Measurements from ENCODE around the gene HDAC4. TPM values are rescaled to one million over a fixed set of nuclear protein-coding genes. Genes with fewer than 3 reads are reported as not detected.

The HDAC4 gene
- total and polyA plus RNA-seq, 2 of the 4 experiments (the other 2 are of a cell fraction): 4.1 to 7.2 TPM

GRCh38 chr2:239136203-239136602, 264.6 kb downstream of the HDAC4 start:
- 0 out of 2 replicates have a peak, but pooled peaks cover 3% of the 10 kb centered on the region for H3K9me1 ChIP-seq (ENCODE audit: insufficient read depth, low read length)
- intact Hi-C loops (cut with micrococcal nuclease): no loop called here
- no peak for TF ChIP-seq MAZ (IDR thresholded peaks at IDR 0.05; ENCODE audit: borderline replicate concordance, low read depth, low read length)
- no peak for TF ChIP-seq FOS (IDR thresholded peaks at IDR 0.05; ENCODE audit: low read depth, low read length)
- no peak for TF ChIP-seq RAD21 (IDR thresholded peaks at IDR 0.05; ENCODE audit: low read length)
- no peak for TF ChIP-seq ELK1 (IDR thresholded peaks at IDR 0.05; ENCODE audit: borderline replicate concordance, low read depth, low read length)
- TF ChIP-seq RCOR1 (IDR thresholded peaks at IDR 0.05; ENCODE audit: insufficient replicate concordance, low read length): no peak
- no peak for TF ChIP-seq MXI1 (IDR thresholded peaks at IDR 0.05; ENCODE audit: borderline replicate concordance, low read depth, low read length)
- TF ChIP-seq BHLHE40 (IDR thresholded peaks at IDR 0.05; ENCODE audit: low read depth, low read length): no peak
- TF ChIP-seq NFE2L2 (IDR thresholded peaks at IDR 0.05; ENCODE audit: low read depth, low read length): no peak
- TF ChIP-seq CTCF (conservative IDR thresholded peaks at IDR 0.05; ENCODE audit: low read depth, low read length): no peak
- TF ChIP-seq SMC3 (IDR thresholded peaks at IDR 0.05; ENCODE audit: low read depth, low read length): no peak
- TF ChIP-seq MAFK (IDR thresholded peaks at IDR 0.05; ENCODE audit: low read depth, low read length): no peak
- no peak for TF ChIP-seq RFX5 (IDR thresholded peaks at IDR 0.05; ENCODE audit: low read depth, low read length)
- TF ChIP-seq CEBPB (IDR thresholded peaks at IDR 0.05; ENCODE audit: low read depth, low read length): no peak
- no peak for TF ChIP-seq USF2 (IDR thresholded peaks at IDR 0.05; ENCODE audit: low read depth, low read length)
- no peak for TF ChIP-seq CHD1 (IDR thresholded peaks at IDR 0.05; ENCODE audit: low read depth, low read length)
- no peak for TF ChIP-seq POLR2A (IDR thresholded peaks at IDR 0.05; ENCODE audit: low read depth, low read length)

More at GRCh38 chr2:239136203-239136602, 264.6 kb downstream of the HDAC4 start:
- in situ Hi-C loops (cut with MboI; ENCODE audit: low sequenced_read_pairs) (loop anchor here (25.0 kb wide), 1 partner anchor 851 kb away; no protein-coding TSS in a partner anchor), dilution Hi-C loops (cut with HindIII; ENCODE audit: low sequenced_read_pairs, unreplicated experiment) (no loop called here)
- H3K4me1 ChIP-seq (ENCODE audit: control insufficient read depth, insufficient read depth, low read length): no peaks in the 10 kb centered on the region
- ChIA-PET CTCF (interaction anchor here (1.0 kb wide), 1 partner anchor 8 kb away, joined by 3 read pairs; no protein-coding TSS in a partner anchor), POLR2A (ENCODE audit: unreplicated experiment) (no interaction called here)
- no peak overlapping the region for H4K5ac ChIP-seq (ENCODE audit: low read depth, low read length)
- H3K14ac ChIP-seq (replicated peaks; ENCODE audit: low read depth, low read length): no peak overlapping the region
- H3K27me3 ChIP-seq (ENCODE audit: control insufficient read depth, insufficient read depth, low read length): no peaks in the 10 kb centered on the region
- H2BK20ac ChIP-seq (ENCODE audit: low read depth, low read length): no peak overlapping the region
- no peaks in the 10 kb centered on the region for H3K79me1 ChIP-seq (ENCODE audit: low read depth in 1 of 2, low read length in 2 of 2)
- no peak for ATAC-seq (ENCODE audit: low read depth)
- no peak overlapping the region for H3K4me3 ChIP-seq (ENCODE audit: insufficient read depth, low read depth, low read length)
- no peak overlapping the region for H4K91ac ChIP-seq (ENCODE audit: insufficient read depth, low read depth, low read length)
- no peak for DNase-seq
- no peak overlapping the region for H2AFZ ChIP-seq (replicated peaks; ENCODE audit: low read length, poor library complexity)
- H2AK5ac ChIP-seq (ENCODE audit: low read depth, low read length): no peak overlapping the region
- no peak overlapping the region for H3K4ac ChIP-seq (ENCODE audit: low read depth, low read length)
- no peak overlapping the region for H2BK5ac ChIP-seq (ENCODE audit: low read depth, low read length, poor library complexity, severe bottlenecking)
- no peak overlapping the region for H3K23ac ChIP-seq (ENCODE audit: low read depth, low read length)
- no peak overlapping the region for H3K56ac ChIP-seq (ENCODE audit: extremely low read depth, insufficient read depth, low read length)
- no peak overlapping the region for H2BK120ac ChIP-seq (ENCODE audit: low read depth, low read length)
- no TSS peak for BruUV-seq (replicated peaks)
- no peak overlapping the region for H2AK9ac ChIP-seq (replicated peaks; ENCODE audit: low read depth, low read length, poor library complexity)
- no peak overlapping the region for H4K8ac ChIP-seq (ENCODE audit: low read depth in 2 of 2, low read length in 2 of 2)
- H3K36me3 ChIP-seq (ENCODE audit: control insufficient read depth, insufficient read depth, low read length): peaks cover 69% of the 10 kb centered on the region
- no peaks in the 10 kb centered on the region; the same call in 1 of the 2 replicates for H4K20me1 ChIP-seq (ENCODE audit: insufficient read depth, low read length)
- H3K9ac ChIP-seq (ENCODE audit: low read depth, low read length): no peak overlapping the region
- no peak overlapping the region for H3K4me2 ChIP-seq (ENCODE audit: low read depth, low read length)
- no peak overlapping the region for H3K27ac ChIP-seq (ENCODE audit: insufficient read depth, low read length)
- no peak overlapping the region for H3K18ac ChIP-seq (ENCODE audit: low read depth, low read length)
- H2BK15ac ChIP-seq (ENCODE audit: low read depth, low read length): no peak overlapping the region
- H3K9me3 ChIP-seq (ENCODE audit: control insufficient read depth, insufficient read depth, low read length): no peaks in the 10 kb centered on the region
- WGBS, 2 experiments (ENCODE audit: extremely low coverage in 2 of 2, insufficient read length in 1 of 2): 90% methylated on average over 2 of the region's 3 CpGs; no CpG with 5 or more reads in 1 of the 2 experiments

Measured in IMR-90 (cell line).